WI38 (cell line): ENCODE measurements around the gene ZNF548.
A peak's percentile ranks its signal among the peaks of the same experiment; 100 is the strongest.
"Not testable (repeated sequence)": the region's sequence is repeated elsewhere in the genome, so short reads cannot be mapped to it uniquely, and the experiment has no call there.

Experiments
- H3K4me3 ChIP-seq: 2 replicates; pipeline ENCODE4 v1.5.1; 2011; ENCODE audit warnings: low read depth, mild to moderate bottlenecking, control low read depth, low read length
- TF ChIP-seq, protein P1 (sequence below): IDR thresholded peaks from 2 replicates; pipeline ENCODE4 v1.5.1; 2012; ENCODE audit warnings: low read depth, mild to moderate bottlenecking, control low read depth, low read length

ZNF548 gene

GRCh38 chr19:57357406-57357805 is 32.2 kb upstream of the ZNF548 start:
- H3K4me3 ChIP-seq = no peak overlapping the region
- TF ChIP-seq, protein P1, sequence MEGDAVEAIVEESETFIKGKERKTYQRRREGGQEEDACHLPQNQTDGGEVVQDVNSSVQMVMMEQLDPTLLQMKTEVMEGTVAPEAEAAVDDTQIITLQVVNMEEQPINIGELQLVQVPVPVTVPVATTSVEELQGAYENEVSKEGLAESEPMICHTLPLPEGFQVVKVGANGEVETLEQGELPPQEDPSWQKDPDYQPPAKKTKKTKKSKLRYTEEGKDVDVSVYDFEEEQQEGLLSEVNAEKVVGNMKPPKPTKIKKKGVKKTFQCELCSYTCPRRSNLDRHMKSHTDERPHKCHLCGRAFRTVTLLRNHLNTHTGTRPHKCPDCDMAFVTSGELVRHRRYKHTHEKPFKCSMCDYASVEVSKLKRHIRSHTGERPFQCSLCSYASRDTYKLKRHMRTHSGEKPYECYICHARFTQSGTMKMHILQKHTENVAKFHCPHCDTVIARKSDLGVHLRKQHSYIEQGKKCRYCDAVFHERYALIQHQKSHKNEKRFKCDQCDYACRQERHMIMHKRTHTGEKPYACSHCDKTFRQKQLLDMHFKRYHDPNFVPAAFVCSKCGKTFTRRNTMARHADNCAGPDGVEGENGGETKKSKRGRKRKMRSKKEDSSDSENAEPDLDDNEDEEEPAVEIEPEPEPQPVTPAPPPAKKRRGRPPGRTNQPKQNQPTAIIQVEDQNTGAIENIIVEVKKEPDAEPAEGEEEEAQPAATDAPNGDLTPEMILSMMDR = no peak

DNA sequence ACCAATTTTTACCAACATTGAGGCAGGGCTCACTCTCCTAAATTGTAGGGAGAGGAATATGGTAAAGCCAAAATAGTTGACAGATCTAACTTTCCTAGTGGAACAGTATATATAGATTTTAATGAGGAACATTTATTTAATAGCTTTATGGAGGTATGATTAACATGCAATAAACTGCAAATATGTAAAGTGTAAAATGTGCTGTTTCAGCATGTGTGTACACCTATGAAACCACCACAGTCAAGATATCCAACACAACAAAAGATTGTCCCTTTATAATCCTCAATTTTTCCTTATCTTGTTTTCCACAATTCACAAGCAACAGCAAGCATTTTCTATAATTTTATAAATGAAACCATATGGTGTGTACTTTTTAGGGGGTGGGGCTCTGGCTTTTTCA is 30.4 kb upstream of the ZNF548 start:
- TF ChIP-seq, protein P1 = no peak
- no peak overlapping the region for H3K4me3 ChIP-seq

GRCh38 chr19:57362419-57362818 is 27.2 kb upstream of the ZNF548 start:
- TF ChIP-seq, protein P1 = no peak
- H3K4me3 ChIP-seq = peak overlapping the region; percentile 56

- peak within 1 kb of the TSS; percentile 66 for H3K4me3 ChIP-seq
- TF ChIP-seq, protein P1 = no peak
Measured at GRCh38 chr19:57362997-57363687, 26.5 kb upstream of the ZNF548 start, which contains the start of the genes TRAPPC2B and ZNF547. Gene TRAPPC2B (plus strand): TSS chr19:57363551. CDS start chr19:57364834, 1,283 bp downstream. Gene ZNF547 (plus strand): TSS chr19:57363551. CDS start chr19:57368556, 5,005 bp downstream.

DNA sequence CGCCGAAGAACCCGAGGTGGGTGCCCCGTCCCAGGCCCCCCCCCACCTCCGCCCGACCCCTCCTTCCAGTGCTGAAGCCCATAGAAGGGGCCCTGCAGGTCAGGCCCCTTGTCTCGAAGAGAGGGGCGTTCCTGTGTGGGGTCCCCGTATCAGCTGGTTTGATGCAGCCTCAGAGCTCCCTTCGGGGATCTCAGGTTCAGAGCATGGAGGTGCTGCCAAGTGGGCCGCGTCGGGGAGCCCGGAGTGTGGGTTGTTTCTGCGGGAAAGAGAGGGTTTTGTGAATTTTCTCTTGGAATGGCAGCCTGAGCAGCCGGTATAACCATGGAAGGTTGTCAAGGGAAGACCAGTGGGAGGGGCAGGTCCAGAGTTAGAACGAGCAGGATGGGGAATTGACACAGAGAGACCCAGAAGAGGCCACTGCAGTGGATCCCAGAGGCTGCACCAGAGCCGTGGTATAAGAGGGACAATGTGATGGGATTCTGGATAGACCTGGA is 25.9 kb upstream of the ZNF548 start:
- TF ChIP-seq, protein P1 = no peak

GRCh38 chr19:57366776-57367175 is 22.9 kb upstream of the ZNF548 start:
- TF ChIP-seq, protein P1 = no peak

More for the DNA sequence above, 25.9 kb upstream of the ZNF548 start:
- peak overlapping the region; percentile 66 for H3K4me3 ChIP-seq

GRCh38 chr19:57374179-57374578 is 15.5 kb upstream of the ZNF548 start:
- TF ChIP-seq, protein P1 = no peak
- H3K4me3 ChIP-seq = no peak overlapping the region

More at GRCh38 chr19:57366776-57367175, 22.9 kb upstream of the ZNF548 start:
- no peak overlapping the region for H3K4me3 ChIP-seq

DNA sequence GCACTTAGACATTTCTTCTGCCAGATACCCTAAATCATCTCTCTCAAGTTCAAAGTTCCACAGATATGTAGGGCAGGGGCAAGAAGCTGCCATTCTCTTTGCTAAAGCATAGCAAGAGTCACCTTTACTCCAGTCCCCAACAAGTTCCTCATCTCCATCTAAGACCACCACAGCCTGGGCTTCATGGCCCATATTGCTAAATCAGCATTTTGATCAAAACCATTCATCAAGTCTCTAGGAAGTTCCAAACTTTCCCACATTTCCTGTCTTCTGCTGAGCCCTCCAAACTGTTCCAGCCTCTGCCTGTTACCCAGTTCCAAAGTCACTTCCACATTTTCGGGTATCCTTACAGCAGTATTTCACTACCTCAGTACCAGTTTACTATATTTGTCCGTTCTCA is 15.0 kb upstream of the ZNF548 start:
- not testable (repeated sequence) for H3K4me3 ChIP-seq
